Spleen (tissue), 11 donors: ENCODE results near the gene NCOA1. TPM values are rescaled to one million over a fixed set of nuclear protein-coding genes. Genes with fewer than 3 reads are reported as not detected.

ENCODE experiments used
- DNase-seq: peaks from one replicate; pipeline ENCODE4 v3.0.0-alpha.2; 2020
- H3K27ac ChIP-seq, 8 donors: fragments of 200-600 bp; sonication (generic) in 7 of 8; 1 replicate in 4 of 8; 2 replicates in 4 of 8; pipeline versions ENCODE4 v1.5.0 to v1.8.0; 2016 to 2021; ENCODE audit warnings: inconsistent platforms in 4 of 8, mild to moderate bottlenecking in 4 of 8, moderate library complexity in 1 of 8
- H3K27me3 ChIP-seq, 7 donors: fragments of 200-600 bp; sonication (generic) in 6 of 7; replicated peaks in 1 of 7; 1 replicate in 4 of 7; 2 replicates in 3 of 7; pipeline versions ENCODE4 v1.5.0 to v1.8.0; 2016 to 2021; ENCODE audit warnings: inconsistent platforms in 3 of 7, mild to moderate bottlenecking in 1 of 7
- H3K36me3 ChIP-seq, 6 donors: fragments of 200-600 bp; sonication (generic) in 5 of 6; 1 replicate in 4 of 6; 2 replicates in 2 of 6; pipeline versions ENCODE4 v1.5.0 to v1.8.0; 2016 to 2021; ENCODE audit warnings: inconsistent platforms in 2 of 6
- H3K4me1 ChIP-seq, 6 donors: fragments of 200-600 bp; sonication (generic) in 5 of 6; 1 replicate in 3 of 6; 2 replicates in 3 of 6; pipeline versions ENCODE4 v1.5.0 to v1.8.0; 2016 to 2021; ENCODE audit warnings: inconsistent platforms in 3 of 6
- H3K4me3 ChIP-seq, 8 donors: fragments of 200-600 bp; sonication (generic) in 7 of 8; 1 replicate in 4 of 8; 2 replicates in 4 of 8; pipeline versions ENCODE4 v1.5.0 to v1.8.0; 2016 to 2021; ENCODE audit warnings: inconsistent platforms in 4 of 8, mild to moderate bottlenecking in 4 of 8, moderate library complexity in 2 of 8
- H3K9me3 ChIP-seq, 8 donors: fragments of 200-600 bp; sonication (generic) in 7 of 8; 1 replicate in 4 of 8; 2 replicates in 4 of 8; pipeline versions ENCODE4 v1.5.0 to v1.8.0; 2016 to 2021; ENCODE audit warnings: inconsistent platforms in 4 of 8
- CTCF ChIP-seq, 11 experiments: fragments of 200-600 bp in 7 of 11; fragments of 450-650 bp in 4 of 11; sonication (generic) in 4 of 11; IDR thresholded peaks in 8 of 11; conservative IDR thresholded peaks in 3 of 11; 1 replicate in 7 of 11; 2 replicates in 4 of 11; pipeline versions ENCODE4 v1.4.0 to v1.8.0; 2016 to 2021; ENCODE audit warnings: antibody characterized with exemption in 11 of 11, inconsistent platforms in 4 of 11, mild to moderate bottlenecking in 1 of 11
- POLR2A ChIP-seq, 3 donors: fragments of 450-650 bp; IDR thresholded peaks; one replicate each; pipeline ENCODE4 v1.5.1; 2017; ENCODE audit warnings: antibody characterized with exemption in 3 of 3, mild to moderate bottlenecking in 1 of 3
- POLR2AphosphoS5 ChIP-seq, 3 donors: sonication (generic); formaldehyde crosslinking; IDR thresholded peaks; one replicate each; pipeline ENCODE4 v1.5.1; 2017; ENCODE audit warnings: antibody characterized with exemption in 3 of 3
- WGBS, 5 donors: extraction: QIAGEN DNeasy Blood & Tissue Kit in 3 of 5; methylation state at CpG; one replicate each; pipeline versions ENCODE4 v1.1.5 to v1.1.7; 2013 to 2018; 5-methylcytosine and 5-hydroxymethylcytosine counted together
- intact Hi-C: fragments of 100-400 bp; cut with DNase I; formaldehyde crosslinking; loops from one replicate; pipeline ENCODE4 v1.15.0; 2023; ENCODE audit warnings: low total_unique reads
- polyA plus RNA-seq, 3 donors: library from polyadenylated mRNA; stranded (reverse); fragments of 200-250 nt; gene quantifications; one replicate each; pipeline ENCODE4 v1.2.1, GENCODE V29; 2013
- total RNA-seq, 7 donors: library from RNA; depleted of rRNA in 3 of 7; stranded (reverse); fragments of >200 nt in 3 of 7; fragmentation: NEBNext Ultra II Directional in 4 of 7; extraction: Animal tissue kit (Norgen Biotek cat#: 25700) in 4 of 7; gene quantifications; one replicate each; pipeline versions ENCODE4 v1.1.0 to v1.2.1, GENCODE V29; 2016 to 2021
- donor health status: healthy with polysubstance abuse.
- donor health status: DM: no; HTN: no; CAD: no; lungs with moderate emphysema.
- donor health status: DM: no; HTN: no; CAD: no.
- donor health status: Bipolar disorder and iron deficiency.
- donor health status: healthy.
- donor health status: DM: no; HTN: no; CAD: no.
- donor health status: DM: yes; HTN: yes; CAD: no.

NCOA1 gene
- total and polyA plus RNA-seq, 10 donors: 4.4 to 73.6 (median 54.4) TPM

- Histone ChIP-seq H3K9me3 (no peaks in the 10 kb centered on the region), H3K27ac (no peak overlapping the region), H3K4me3 (no peak overlapping the region), H3K4me1 (peaks cover 9 to 86% (median 41%) of the 10 kb centered on the region in 6 donors), H3K27me3 (no peaks in the 10 kb centered on the region), H3K36me3 (no peaks in the 10 kb centered on the region)
- 92 to 97% (median 94%) methylated on average over 6 of the region's 6 CpGs for WGBS, 5 donors
- intact Hi-C loops: no loop called here
- no peak for TF ChIP-seq POLR2A (IDR thresholded peaks at IDR 0.05)
- TF ChIP-seq CTCF (IDR thresholded peaks at IDR 0.05 in 8 of 11, conservative IDR thresholded peaks at IDR 0.05 in 3 of 11): no peak
- no peak for TF ChIP-seq POLR2AphosphoS5 (IDR thresholded peaks at IDR 0.05)
- no peak for DNase-seq
Measured at GRCh38 chr2:24505534-24506275, 14.7 kb downstream of the NCOA1 start.

GRCh38 chr2:24507549-24507948, 16.5 kb downstream of the NCOA1 start:
- Histone ChIP-seq H3K9me3 (no peaks in the 10 kb centered on the region), H3K4me1 (peaks cover 23 to 88% (median 56%) of the 10 kb centered on the region in 6 donors), H3K27me3 (no peaks in the 10 kb centered on the region), H3K4me3 (no peak overlapping the region), H3K36me3 (no peaks in the 10 kb centered on the region), H3K27ac (no peak overlapping the region)
- 37 to 57% (median 42%) methylated on average over 4 of the region's 4 CpGs for WGBS, 5 donors
- intact Hi-C loops: no loop called here
- no peak for DNase-seq
- TF ChIP-seq POLR2A (IDR thresholded peaks at IDR 0.05) (no peak), POLR2AphosphoS5 (IDR thresholded peaks at IDR 0.05) (no peak), CTCF (IDR thresholded peaks at IDR 0.05 in 8 of 11, conservative IDR thresholded peaks at IDR 0.05 in 3 of 11) (no peak)

GRCh38 chr2:24508878-24509277, 17.8 kb downstream of the NCOA1 start:
- Histone ChIP-seq H3K36me3 (no peaks in the 10 kb centered on the region), H3K4me1 (peaks cover 32 to 99% (median 67%) of the 10 kb centered on the region in 6 donors), H3K27me3 (no peaks in the 10 kb centered on the region), H3K9me3 (no peaks in the 10 kb centered on the region), H3K4me3 (no peak overlapping the region), H3K27ac (no peak overlapping the region)
- intact Hi-C loops: no loop called here
- DNase-seq: no peak
- 90 to 95% (median 93%) methylated on average over 1 of the region's 1 CpG for WGBS, 5 donors
- TF ChIP-seq CTCF (IDR thresholded peaks at IDR 0.05 in 8 of 11, conservative IDR thresholded peaks at IDR 0.05 in 3 of 11) (no peak), POLR2A (IDR thresholded peaks at IDR 0.05) (no peak), POLR2AphosphoS5 (IDR thresholded peaks at IDR 0.05) (no peak)

- intact Hi-C loops: no loop called here
- Histone ChIP-seq H3K27ac (no peak overlapping the region), H3K4me1 (peaks cover 32 to 100% (median 67%) of the 10 kb centered on the region in 6 donors), H3K4me3 (no peak overlapping the region), H3K9me3 (no peaks in the 10 kb centered on the region), H3K36me3 (no peaks in the 10 kb centered on the region), H3K27me3 (no peaks in the 10 kb centered on the region)
- WGBS, 5 donors: 76 to 89% (median 83%) methylated on average over 1 of the region's 1 CpG
- TF ChIP-seq CTCF (IDR thresholded peaks at IDR 0.05 in 8 of 11, conservative IDR thresholded peaks at IDR 0.05 in 3 of 11) (no peak), POLR2A (IDR thresholded peaks at IDR 0.05) (no peak), POLR2AphosphoS5 (IDR thresholded peaks at IDR 0.05) (no peak)
- DNase-seq: no peak
Measured at GRCh38 chr2:24509425-24509824, 18.4 kb downstream of the NCOA1 start.
